AG09309 (cell line): Measurements from ENCODE around the gene VPS13A.
A peak's percentile ranks its signal among the peaks of the same experiment; 100 is the strongest.

Experiments
- DNase-seq: peaks from one replicate; pipeline ENCODE4 v3.0.0-alpha.2; 2010; ENCODE audit warnings: low read depth
- H3K4me3 ChIP-seq: 2 replicates; pipeline ENCODE4 v1.5.1; 2011; ENCODE audit warnings: mild to moderate bottlenecking, low read depth, low read length, moderate library complexity; ENCODE audit not compliant: control insufficient read depth
- TF ChIP-seq, protein P1 (sequence below): IDR thresholded peaks from 2 replicates; pipeline ENCODE4 v1.5.1; 2011; ENCODE audit warnings: mild to moderate bottlenecking, low read depth, low read length, inconsistent platforms; ENCODE audit not compliant: insufficient read depth, control insufficient read depth; ENCODE audit errors: missing control alignments

The VPS13A gene

DNA sequence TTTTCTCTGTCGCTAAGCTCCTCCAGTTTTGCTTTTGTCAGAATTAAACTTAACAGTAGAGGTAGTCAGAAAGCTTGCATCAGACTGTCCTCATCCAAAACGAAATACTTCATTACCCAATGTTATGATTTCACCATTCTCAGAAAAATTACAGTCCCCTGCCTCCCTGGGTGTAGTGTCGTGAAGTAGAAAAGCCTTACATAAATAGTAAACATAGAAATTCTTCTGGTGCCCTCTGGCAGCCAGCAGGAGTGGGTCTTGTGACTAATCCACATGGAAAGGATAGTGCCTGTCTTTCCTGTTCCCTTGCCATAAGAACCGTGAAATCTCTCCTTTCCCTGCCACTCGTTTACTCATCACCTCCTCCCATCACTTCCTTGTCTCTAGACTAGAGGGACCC is 240.2 kb downstream of the VPS13A start:
- TF ChIP-seq, protein P1, sequence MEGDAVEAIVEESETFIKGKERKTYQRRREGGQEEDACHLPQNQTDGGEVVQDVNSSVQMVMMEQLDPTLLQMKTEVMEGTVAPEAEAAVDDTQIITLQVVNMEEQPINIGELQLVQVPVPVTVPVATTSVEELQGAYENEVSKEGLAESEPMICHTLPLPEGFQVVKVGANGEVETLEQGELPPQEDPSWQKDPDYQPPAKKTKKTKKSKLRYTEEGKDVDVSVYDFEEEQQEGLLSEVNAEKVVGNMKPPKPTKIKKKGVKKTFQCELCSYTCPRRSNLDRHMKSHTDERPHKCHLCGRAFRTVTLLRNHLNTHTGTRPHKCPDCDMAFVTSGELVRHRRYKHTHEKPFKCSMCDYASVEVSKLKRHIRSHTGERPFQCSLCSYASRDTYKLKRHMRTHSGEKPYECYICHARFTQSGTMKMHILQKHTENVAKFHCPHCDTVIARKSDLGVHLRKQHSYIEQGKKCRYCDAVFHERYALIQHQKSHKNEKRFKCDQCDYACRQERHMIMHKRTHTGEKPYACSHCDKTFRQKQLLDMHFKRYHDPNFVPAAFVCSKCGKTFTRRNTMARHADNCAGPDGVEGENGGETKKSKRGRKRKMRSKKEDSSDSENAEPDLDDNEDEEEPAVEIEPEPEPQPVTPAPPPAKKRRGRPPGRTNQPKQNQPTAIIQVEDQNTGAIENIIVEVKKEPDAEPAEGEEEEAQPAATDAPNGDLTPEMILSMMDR, result peak; percentile 3
- DNase-seq, result peak; percentile 71
- H3K4me3 ChIP-seq, result no peak overlapping the region

DNA sequence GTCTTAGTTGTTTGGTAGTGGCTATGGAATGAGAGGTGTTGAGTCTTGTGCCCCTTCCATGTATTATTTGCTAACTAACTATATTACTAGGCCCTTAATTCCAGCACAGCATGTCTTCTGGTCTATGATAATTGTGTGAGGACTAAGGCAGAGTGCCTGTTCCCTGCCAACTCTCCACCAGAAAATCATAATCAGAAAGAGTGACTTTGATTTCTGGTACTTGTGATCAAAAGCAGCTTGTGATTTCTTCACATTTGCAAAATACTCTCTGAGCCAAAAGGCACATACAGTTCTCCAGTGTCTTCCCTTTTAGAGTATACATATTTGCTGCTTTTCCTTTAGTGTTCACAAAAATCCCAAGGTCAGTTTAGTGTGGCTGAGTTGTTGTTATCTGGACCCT is 240.9 kb downstream of the VPS13A start:
- TF ChIP-seq, protein P1, result no peak
- no peak for DNase-seq
- H3K4me3 ChIP-seq, result no peak overlapping the region

DNA sequence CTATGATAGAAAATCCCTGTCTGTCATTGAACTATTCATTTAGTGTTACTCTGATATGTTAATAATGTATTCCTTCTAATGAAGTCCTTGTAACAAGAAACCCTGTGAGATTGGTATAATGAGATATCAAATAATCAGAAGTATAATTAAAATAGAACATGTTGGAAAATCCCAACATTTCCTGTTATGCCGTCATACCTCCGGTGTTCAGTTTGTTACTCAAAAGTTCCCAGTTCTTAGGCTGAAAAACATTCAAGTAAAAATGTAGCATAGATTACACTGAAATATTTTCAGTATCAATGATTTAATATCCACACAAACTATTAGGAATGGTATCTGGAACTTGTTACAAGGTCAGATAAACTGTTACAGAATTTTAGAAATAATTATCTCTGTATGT is 243.3 kb downstream of the VPS13A start:
- TF ChIP-seq, protein P1, result no peak
- H3K4me3 ChIP-seq, result no peak overlapping the region
- no peak for DNase-seq

DNA sequence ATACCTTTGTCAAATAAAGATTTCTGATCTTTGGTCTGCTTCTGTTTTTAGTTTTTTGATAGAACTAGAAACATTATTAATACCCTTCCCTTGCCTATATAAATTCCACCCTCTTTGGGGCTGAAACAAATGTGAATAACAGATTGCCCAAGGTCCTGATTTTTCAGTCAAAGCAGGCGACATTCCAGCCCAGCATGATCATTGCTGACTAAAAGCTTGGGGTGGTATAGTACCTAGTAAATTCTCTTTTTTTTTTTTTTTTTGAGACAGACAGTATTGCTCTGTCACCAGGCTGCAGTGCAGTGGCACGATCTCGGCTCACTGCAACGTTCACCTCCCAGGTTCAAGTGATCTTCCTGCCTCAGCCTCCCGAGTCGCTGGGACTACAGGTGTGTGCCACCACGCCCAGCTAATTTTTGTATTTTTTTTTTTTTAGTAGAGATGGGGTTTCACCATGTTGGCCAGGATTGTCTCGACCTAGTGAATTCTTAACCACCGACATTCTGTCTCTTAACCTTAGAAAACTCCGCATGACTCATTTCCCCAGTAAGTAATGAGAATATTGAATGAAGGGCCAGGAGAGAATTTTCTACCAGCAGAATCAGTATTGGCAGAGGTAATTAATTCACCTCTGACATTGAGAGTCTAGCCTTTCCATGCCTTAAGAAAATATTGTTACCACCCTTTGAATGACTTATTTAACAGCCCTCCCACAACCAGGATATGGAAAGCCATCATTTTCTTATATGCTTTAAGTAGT is 244.4 kb downstream of the VPS13A start:
- no peak for DNase-seq
- H3K4me3 ChIP-seq, result no peak overlapping the region
- TF ChIP-seq, protein P1, result no peak

DNA sequence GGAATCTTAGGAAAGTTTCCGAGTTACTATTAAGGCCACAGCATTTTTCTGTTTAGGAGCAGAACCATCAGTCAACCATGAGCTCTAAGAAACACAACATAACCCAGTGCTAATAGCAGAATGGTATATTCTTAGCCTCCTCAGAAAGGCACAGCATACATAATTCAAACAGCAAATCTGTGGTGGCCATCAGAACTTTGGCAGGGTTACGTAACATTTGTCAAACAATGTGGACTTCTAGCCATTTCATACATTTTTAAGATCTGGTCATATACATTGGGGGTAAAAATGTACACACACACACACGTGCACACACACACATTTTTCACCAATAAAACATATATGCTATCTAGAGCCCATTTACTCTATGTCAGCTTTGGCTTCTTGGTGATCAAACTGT is 245.6 kb downstream of the VPS13A start:
- TF ChIP-seq, protein P1, result no peak
- H3K4me3 ChIP-seq, result no peak overlapping the region
- DNase-seq, result no peak

DNA sequence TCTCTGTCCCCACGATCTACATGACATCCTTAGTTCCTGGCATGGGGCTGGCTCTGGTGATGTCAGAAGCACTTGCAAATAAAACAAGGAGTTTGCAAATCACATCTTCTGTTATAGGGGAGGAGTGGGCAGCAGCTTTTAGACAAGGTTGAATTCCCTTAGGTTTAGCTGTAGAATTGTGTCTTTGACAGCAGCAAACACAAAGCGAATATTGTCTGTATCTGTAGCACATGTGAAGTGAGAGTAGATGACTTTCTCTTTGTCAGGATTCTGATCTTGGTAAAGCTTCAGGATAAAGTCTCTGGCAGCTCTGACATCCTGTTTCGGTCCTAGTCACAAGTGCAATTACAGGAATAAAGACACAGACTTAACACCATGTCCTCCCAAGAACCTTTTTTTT is 246.5 kb downstream of the VPS13A start:
- TF ChIP-seq, protein P1, result no peak
- DNase-seq, result no peak
- H3K4me3 ChIP-seq, result no peak overlapping the region

DNA sequence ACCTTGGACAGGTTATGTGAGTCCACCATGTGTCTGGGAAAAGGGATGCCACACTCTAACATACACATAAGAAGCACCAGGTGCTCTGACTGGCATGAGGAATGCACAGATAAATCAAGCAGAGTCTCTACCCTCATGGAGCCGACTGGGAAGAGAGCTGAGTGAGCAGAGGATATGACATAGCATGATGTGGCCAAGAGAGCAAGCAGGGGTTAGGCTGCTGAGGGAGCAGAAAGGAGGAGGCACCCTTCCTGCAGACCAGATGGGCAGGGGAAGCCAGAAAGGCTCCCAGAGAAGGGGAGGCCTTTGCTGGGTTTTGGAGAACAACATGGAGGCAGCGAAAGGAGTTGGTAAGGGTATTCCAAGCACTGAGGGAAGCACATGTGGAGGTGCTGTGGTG is 247.7 kb downstream of the VPS13A start:
- no peak overlapping the region for H3K4me3 ChIP-seq
- no peak for DNase-seq
- TF ChIP-seq, protein P1, result no peak
